NCI-H1105 (cell line): ENCODE results near the gene DLL1.

Experiments used
- DNase-seq: peaks from one replicate; lab custom pipeline; 2025; lab: John Stamatoyannopoulos, UW

DLL1 gene

GRCh38 chr6:170249817-170250216, 41.1 kb downstream of the DLL1 start:
- no peak for DNase-seq

- DNase-seq: no peak
Observed at GRCh38 chr6:170248861-170249600, 41.8 kb downstream of the DLL1 start.

- DNase-seq: no peak
Observed at GRCh38 chr6:170248111-170248805, 42.6 kb downstream of the DLL1 start.

- DNase-seq: no peak
Observed at GRCh38 chr6:170247178-170247701, 43.6 kb downstream of the DLL1 start.

- DNase-seq: no peak
Observed at GRCh38 chr6:170245475-170245992, 45.3 kb downstream of the DLL1 start.

- DNase-seq: no peak
Observed at GRCh38 chr6:170244721-170245474, 46.0 kb downstream of the DLL1 start.

- DNase-seq: no peak
Observed at GRCh38 chr6:170243791-170244291, 47.0 kb downstream of the DLL1 start.

GRCh38 chr6:170243386-170243785, 47.5 kb downstream of the DLL1 start:
- DNase-seq: no peak

GRCh38 chr6:170238741-170239565, 51.9 kb downstream of the DLL1 start:
- no peak for DNase-seq

GRCh38 chr6:170237999-170238740, 52.7 kb downstream of the DLL1 start:
- no peak for DNase-seq

- DNase-seq: no peak
Observed at GRCh38 chr6:170236131-170236836, 54.6 kb downstream of the DLL1 start.

GRCh38 chr6:170235391-170236125, 55.3 kb downstream of the DLL1 start:
- no peak for DNase-seq

GRCh38 chr6:170234419-170234818, 56.5 kb downstream of the DLL1 start:
- DNase-seq: no peak

- no peak for DNase-seq
Observed at GRCh38 chr6:170233286-170234205, 57.3 kb downstream of the DLL1 start.
